Testis (tissue), 3 donors: ENCODE results near the gene DBP. TPM values are rescaled to one million over a fixed set of nuclear protein-coding genes. Genes with fewer than 3 reads are reported as not detected.

Experiments used
- DNase-seq: peaks from one replicate; pipeline ENCODE4 v3.0.0-alpha.2; 2019
- H3K27ac ChIP-seq, 2 donors: fragments of 200-600 bp; sonication (generic); one replicate each; pipeline ENCODE4 v1.5.1; 2019
- H3K27me3 ChIP-seq: fragments of 200-600 bp; sonication (generic); one replicate; pipeline ENCODE4 v1.5.1; 2019
- H3K36me3 ChIP-seq: fragments of 200-600 bp; sonication (generic); one replicate; pipeline ENCODE4 v1.5.1; 2017; ENCODE audit warnings: low read depth; ENCODE audit errors: missing control alignments
- H3K4me1 ChIP-seq: fragments of 200-600 bp; sonication (generic); one replicate; pipeline ENCODE4 v1.5.1; 2019
- H3K4me3 ChIP-seq, 2 donors: fragments of 200-600 bp; sonication (generic); one replicate each; pipeline ENCODE4 v1.5.1; 2017 to 2019
- H3K9me3 ChIP-seq: fragments of 200-600 bp; sonication (generic); one replicate; pipeline ENCODE4 v1.5.1; 2017
- POLR2A ChIP-seq: fragments of 450-650 bp; IDR thresholded peaks from one replicate; pipeline ENCODE4 v1.6.1; 2017; ENCODE audit warnings: antibody characterized with exemption, mild to moderate bottlenecking, moderate library complexity
- WGBS, 2 donors: methylation state at CpG; one replicate each; pipeline ENCODE4 v1.1.5; 2018; 5-methylcytosine and 5-hydroxymethylcytosine counted together
- intact Hi-C: fragments of 100-400 bp; cut with DNase I; formaldehyde crosslinking; loops from one replicate; pipeline ENCODE4 v1.15.1; 2023; ENCODE audit warnings: low total_unique reads
- polyA plus RNA-seq: library from polyadenylated mRNA; stranded (reverse); fragments of 350-450 nt; fragmentation: Illumina TruSeq; extraction: RNeasy Lipid Tissue Mini Kit (QIAGEN cat#74804); gene quantifications from one replicate; pipeline ENCODE4 v1.2.3, GENCODE V29; 2014; ENCODE audit warnings: low read depth, low replicate concordance; ENCODE audit not compliant: insufficient read depth
- total RNA-seq, 2 donors: library from RNA; depleted of rRNA; stranded (reverse); fragments of >200 nt; gene quantifications; one replicate each; pipeline ENCODE4 v1.2.3, GENCODE V29; 2016
- TF ChIP-seq, protein P1 (sequence below), 3 experiments: fragments of 450-650 bp in 2 of 3; fragments of 200-600 bp in 1 of 3; sonication (generic) in 1 of 3; IDR thresholded peaks; one replicate each; pipeline ENCODE4 v1.5.1; 2016 to 2019; ENCODE audit warnings: antibody characterized with exemption in 3 of 3, mild to moderate bottlenecking in 2 of 3, moderate library complexity in 1 of 3

The DBP gene
- total and polyA plus RNA-seq, 3 donors from 2014 or later = 30.4 to 51.0 (median 48.9) TPM

DNA sequence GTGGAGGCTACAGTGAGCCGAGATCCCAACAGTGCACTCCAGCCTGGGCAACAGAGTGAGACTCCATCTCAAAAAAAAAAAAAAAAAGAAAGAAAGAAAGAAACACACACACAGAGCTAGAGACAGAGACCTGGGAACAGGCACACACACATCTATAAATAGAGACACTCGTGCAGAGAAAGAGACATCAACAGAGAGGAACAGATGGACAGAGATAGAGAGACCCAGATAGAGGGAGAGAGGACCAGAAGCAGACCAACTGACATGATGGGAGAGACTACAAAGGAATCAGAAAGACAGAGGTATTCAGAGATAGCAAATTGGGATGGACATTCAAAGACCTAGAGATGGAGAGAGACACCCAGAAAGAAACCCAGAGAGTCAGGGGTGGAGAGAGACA lies 11.0 kb upstream of the DBP start:
- Histone ChIP-seq H3K36me3 (no peaks in the 10 kb centered on the region), H3K4me1 (peaks cover 17% of the 10 kb centered on the region)
- intact Hi-C loops = loop anchor here (10.0 kb wide), 1 partner anchor 197 kb away; no protein-coding TSS in a partner anchor

DNA sequence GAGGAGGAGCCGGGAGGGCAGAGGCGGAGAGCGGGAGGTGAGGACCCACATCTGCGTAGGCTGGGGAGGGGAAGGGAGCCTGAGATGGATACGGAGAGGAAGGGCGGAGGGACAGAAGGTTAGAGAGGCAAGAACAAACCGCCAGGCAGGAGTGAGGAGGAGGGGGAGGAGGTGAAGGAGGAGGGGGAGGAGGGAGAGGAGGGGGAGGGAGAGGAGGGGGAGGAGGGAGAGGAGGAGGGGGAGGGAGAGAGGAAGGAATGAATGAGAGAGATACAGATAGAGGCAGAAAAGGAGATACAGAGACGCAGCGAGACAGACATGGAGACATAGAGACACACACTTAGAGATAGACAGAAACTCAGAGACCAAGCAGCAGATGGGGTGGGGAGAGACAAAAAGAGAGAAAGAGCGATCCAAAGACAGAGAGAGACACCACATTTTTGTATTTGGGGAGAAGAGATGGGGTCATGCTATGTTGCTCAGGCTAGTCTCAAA lies 9.6 kb upstream of the DBP start:
- intact Hi-C loops = loop anchor here (10.0 kb wide), 1 partner anchor 198 kb away; no protein-coding TSS in a partner anchor
- Histone ChIP-seq H3K4me3 (peak overlapping the region; percentile 49 to 66), H3K36me3 (no peaks in the 10 kb centered on the region), H3K9me3 (no peaks in the 10 kb centered on the region), H3K27ac (peak overlapping the region; percentile 92 to 96), H3K27me3 (no peaks in the 10 kb centered on the region), H3K4me1 (peaks cover 17% of the 10 kb centered on the region)
- no peak for DNase-seq
- TF ChIP-seq POLR2A = no peak
- TF ChIP-seq, protein P1, sequence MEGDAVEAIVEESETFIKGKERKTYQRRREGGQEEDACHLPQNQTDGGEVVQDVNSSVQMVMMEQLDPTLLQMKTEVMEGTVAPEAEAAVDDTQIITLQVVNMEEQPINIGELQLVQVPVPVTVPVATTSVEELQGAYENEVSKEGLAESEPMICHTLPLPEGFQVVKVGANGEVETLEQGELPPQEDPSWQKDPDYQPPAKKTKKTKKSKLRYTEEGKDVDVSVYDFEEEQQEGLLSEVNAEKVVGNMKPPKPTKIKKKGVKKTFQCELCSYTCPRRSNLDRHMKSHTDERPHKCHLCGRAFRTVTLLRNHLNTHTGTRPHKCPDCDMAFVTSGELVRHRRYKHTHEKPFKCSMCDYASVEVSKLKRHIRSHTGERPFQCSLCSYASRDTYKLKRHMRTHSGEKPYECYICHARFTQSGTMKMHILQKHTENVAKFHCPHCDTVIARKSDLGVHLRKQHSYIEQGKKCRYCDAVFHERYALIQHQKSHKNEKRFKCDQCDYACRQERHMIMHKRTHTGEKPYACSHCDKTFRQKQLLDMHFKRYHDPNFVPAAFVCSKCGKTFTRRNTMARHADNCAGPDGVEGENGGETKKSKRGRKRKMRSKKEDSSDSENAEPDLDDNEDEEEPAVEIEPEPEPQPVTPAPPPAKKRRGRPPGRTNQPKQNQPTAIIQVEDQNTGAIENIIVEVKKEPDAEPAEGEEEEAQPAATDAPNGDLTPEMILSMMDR (IDR thresholded peaks at IDR 0.05) = no peak
- WGBS, 2 donors = 7 to 9% methylated on average over 10 of the region's 10 CpGs

More for the DNA sequence above, 11.0 kb upstream of the DBP start:
- no peak for DNase-seq
- Histone ChIP-seq H3K9me3 (no peaks in the 10 kb centered on the region), H3K27me3 (no peaks in the 10 kb centered on the region), H3K27ac (no peak overlapping the region), H3K4me3 (no peak overlapping the region)
- no peak for TF ChIP-seq POLR2A
- TF ChIP-seq, protein P1 (IDR thresholded peaks at IDR 0.05) = no peak
- WGBS, 2 donors = 66 to 69% methylated on average over 2 of the region's 2 CpGs

DNA sequence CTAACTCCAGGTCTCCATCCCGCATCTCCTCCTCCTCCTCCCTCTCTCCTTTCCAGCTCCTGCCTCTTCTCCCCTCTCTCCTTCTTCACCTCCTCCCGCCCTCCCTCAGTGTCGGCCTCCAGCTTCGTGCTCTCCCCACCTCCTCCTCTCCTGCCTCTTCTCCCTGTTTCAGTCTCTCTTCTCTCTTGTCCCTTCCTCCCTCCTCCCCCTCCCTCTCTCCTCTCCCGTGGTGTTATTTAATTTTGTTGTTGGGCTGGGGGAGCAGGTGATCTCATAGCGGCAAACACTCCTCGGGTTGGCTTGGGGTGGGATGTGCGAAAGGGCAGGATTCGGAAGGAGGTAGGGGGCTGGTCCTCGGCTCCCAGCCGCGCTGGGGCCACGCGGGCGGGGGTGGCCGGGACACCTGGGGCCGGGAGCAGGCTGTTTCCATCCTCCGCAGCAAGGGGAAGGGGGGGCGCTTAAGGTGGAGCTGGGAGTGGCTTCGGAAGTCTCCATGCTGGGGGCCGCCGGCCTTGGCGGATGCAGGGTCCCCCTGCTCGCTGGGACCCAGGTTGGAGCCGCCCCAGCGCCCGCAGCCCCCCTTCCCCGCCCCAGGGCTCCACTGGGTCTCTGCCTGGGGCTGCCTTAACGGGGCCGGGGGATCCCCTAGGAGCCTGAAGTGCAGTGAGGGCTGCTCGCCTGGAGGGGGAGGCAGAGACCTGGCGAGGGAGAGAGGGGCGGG lies 9.0 kb upstream of the DBP start, which contains the start of gene CA11:
Gene CA11, minus strand, starts transcription at position 187 of the 721 bp plus-strand sequence. CDS start 555 bp downstream, outside the sequence.
- Histone ChIP-seq H3K27ac (peak within 1 kb of the TSS; percentile 92 to 96), H3K9me3 (no peaks in the 10 kb centered on the region), H3K36me3 (no peaks in the 10 kb centered on the region), H3K27me3 (no peaks in the 10 kb centered on the region), H3K4me1 (peaks cover 17% of the 10 kb centered on the region), H3K4me3 (peak within 1 kb of the TSS; percentile 49 to 66)
- intact Hi-C loops = loop anchor here (10.0 kb wide), 1 partner anchor 199 kb away; no protein-coding TSS in a partner anchor
- WGBS, 2 donors = 0% methylated on average over 21 to 32 of the region's 33 CpGs
- TF ChIP-seq, protein P1 (IDR thresholded peaks at IDR 0.05) = peak; percentile 84 to 92 (median 88)
- TF ChIP-seq POLR2A = no peak
- peak; percentile 90 for DNase-seq

DNA sequence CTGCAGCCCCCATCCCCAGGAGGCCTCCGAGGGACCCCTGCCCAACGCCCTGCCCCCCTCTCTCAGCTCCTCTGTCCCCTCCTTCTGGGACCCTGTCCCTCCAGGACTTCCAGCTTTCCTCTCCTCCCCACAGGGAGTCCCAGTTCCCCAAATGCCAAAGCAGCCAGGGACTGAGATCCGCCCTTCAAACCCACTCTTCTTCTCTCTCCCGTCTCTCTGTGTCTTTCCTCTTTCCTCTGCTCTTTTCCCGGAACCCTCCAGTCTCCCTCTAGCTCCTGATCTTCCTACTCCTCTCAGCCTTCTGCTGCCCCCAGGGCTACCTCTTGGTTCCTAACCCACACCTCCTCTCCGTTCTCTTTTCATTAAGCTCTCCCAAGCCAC lies 8.4 kb upstream of the DBP start:
- intact Hi-C loops = loop anchor here (10.0 kb wide), 1 partner anchor 199 kb away; no protein-coding TSS in a partner anchor
- Histone ChIP-seq H3K27me3 (no peaks in the 10 kb centered on the region), H3K4me1 (peaks cover 17% of the 10 kb centered on the region), H3K36me3 (no peaks in the 10 kb centered on the region), H3K27ac (peak overlapping the region; percentile 92 to 96), H3K9me3 (no peaks in the 10 kb centered on the region), H3K4me3 (peak overlapping the region; percentile 49 to 66)
- 0 to 2% methylated on average over 6 of the region's 6 CpGs for WGBS, 2 donors
- TF ChIP-seq, protein P1 (IDR thresholded peaks at IDR 0.05) = no peak
- TF ChIP-seq POLR2A = no peak
- DNase-seq = no peak
